ENCODE data around the gene TK2.
A peak's percentile ranks its signal among the peaks of the same experiment; 100 is the strongest.
"Not testable (repeated sequence)": the region's sequence is repeated elsewhere in the genome, so short reads cannot be mapped to it uniquely, and the experiment has no call there.

The TK2 gene

GRCh38 chr16:66481081-66481942 lies 68.6 kb downstream of the TK2 start:
- DNase-seq = no peak

GRCh38 chr16:66480265-66481080 lies 69.4 kb downstream of the TK2 start:
- no peak for DNase-seq

GRCh38 chr16:66479661-66480264 lies 70.2 kb downstream of the TK2 start:
- no peak for DNase-seq

DNA sequence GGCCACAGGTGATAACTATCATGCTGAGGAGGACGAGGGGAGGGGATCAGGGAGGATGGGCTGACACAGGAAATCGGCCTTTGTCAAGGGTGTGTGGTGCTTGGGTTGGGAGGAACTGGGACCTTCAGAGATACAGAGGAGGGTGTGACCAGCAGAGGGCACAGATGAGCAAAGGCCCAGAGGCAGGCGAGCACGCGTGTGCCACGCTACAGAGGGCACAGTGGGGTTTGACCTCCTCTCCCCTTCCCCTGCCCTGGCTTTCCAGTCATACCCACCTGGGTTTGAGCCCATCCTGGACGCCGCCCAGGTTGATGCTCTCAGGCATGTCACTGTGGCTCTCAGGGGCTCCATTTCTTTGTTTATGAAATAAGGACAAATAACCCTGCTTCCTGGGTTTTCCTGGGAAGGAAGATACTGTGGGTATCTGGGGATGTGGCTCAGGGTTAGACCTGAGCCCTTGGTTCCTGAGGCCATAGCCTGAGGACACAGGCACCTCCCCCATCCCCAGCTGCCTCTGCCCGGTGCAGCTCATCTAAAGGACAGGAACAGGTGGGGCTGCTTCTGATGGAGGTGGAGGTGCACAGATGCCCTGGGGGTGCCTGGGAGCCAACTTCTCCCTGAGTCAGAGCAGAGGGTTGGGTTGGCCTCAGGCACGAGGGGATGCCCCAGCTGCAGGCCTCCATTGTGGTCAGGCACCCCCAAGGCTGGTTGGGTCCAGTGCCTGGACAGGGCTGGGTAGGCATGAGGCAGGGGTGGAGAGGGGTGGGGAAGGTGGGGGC lies 71.0 kb downstream of the TK2 start:
- DNase-seq = peak; percentile 80 to 86

DNA sequence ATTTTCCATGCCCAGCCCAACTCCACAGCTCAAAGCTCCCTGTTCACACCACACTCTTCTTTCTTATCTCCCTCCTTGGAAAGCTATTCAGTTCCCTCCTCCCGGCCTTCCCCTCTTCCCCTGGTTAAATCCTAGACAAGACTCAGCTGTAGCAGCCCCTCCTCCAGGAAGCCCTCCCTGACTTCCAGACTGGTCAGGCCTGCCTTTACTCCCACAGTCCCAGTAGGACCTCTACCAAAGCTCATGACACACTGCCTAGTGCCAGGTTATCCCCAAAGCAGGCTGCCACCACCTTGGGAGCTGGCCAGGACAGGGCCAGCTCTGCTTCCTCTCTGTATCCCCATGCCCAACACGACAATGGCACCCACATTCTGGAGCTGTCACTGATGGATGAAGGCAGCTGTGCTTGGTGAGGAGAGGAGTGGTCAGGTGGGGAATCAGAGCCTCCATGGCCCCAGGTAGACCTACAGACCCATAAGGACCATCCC lies 72.8 kb downstream of the TK2 start:
- DNase-seq = no peak

DNA sequence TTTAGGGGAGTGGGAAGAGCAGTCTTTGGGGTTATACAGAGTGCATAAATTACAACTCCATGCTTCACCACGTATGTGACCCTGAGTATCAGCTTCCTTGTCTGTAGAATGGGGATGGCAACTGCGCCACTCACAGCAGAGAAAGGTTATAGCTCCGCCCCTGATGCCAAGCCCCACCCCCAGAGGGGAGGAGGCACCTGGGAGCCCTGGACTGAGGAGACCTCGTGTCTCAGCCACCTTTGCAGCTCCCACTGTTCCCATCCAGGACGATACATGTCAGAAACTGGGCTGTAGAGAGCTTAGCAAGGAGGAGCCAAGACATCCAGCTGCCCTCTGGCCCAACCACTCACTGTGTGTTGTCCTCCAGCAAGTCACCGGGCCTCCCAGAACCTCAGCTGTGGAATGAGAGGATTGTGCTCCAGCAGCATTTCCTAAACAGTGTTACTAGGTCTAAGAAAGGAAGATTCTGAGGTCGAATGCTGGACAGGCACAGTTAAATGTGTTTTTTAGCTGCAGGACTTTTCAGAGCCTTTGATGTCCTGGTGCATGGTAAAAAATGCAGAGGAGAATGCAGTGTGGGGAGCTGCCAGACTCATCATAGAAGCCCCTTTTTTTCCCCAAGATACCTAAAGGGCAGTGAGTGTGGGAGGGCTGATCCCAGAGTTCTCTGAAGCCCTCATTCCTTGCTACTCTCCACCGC lies 73.4 kb downstream of the TK2 start:
- DNase-seq = no peak

DNA sequence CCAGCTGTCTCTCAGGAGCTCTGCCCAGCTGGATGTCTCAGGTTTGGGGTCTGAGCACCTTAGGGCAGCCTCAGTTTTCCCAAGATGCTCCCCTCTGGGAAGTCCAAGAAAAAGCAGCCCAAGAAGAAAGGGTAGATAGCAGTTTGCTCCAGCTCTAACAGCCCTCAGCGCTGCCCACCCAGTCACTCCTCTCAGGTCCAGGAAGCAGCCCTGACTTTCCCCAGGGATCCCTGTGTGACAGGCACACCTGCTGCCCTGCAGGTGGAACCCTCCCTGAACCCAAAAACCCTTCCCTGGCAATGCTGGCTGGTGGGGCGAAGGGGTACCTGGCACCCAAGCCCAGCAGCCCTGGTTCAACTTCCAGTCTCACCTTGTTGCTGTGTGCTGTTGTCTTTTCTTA lies 74.7 kb downstream of the TK2 start:
- DNase-seq = no peak

GRCh38 chr16:66474750-66475199 lies 75.1 kb downstream of the TK2 start:
- peak; percentile 15 to 46 for DNase-seq

DNA sequence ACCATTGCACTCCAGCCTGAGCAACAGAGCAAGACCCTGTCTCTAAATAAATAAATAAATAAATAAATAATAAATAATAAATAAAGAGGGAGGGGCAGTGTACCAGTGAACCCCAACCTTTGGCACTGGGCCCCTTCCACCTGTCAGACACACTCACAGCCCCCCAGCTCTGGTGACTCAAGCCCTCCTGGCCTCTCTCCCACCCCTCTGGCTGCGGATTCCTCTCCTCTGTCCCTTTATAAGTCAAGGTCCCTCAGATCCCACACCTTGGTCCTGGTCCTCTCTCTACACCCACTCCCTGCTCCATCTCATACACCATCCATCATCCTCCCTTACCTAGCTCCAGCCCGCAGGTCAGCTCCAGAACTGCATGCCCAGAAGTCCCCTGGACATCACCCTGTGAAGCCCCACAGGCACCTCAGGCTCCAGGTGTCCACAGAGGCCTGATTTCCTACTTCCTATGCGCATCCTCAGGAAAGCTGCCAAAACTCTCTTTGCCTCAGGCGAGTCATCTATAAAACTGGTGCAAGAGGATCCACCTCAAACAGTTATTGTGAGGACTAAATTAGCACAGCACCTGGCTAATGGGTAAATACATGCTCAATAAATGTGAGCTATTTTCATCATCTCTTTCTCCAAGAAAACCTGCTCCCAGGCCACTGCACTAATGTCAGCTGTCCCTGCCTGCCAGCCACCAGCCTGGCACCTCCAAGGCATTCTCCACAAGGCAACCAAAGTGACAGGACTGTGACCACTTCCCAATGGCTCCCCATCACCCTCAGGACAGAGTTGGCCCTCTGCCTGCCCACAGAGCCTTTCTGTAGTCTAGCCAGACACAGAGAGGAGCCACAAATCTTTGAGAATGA lies 76.0 kb downstream of the TK2 start:
- no peak for DNase-seq

DNA sequence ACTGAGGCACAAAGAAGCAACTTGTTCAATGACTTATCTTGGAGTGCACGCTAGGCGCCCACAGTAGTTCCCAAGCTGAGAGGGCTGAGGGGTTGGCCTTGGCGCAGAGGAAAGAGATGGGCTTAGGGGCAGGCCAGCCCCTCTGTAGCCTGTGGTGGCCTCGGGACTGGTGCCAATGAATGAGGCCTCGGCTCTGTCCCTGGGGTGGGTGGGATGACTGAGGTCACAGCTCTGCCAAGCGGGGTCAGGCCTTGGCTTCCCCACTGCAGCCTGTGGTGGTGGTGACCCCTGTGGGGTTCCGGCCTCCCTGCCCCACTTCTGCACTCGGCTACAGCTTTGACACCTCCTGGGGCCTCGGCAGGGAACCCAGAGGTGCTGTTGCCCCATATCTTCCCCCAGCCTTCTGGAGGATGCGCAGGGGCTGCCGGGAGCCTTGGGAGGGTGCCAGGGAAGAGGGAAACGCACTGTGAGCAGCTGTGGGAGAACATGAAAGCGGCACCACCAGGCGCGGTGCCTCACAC lies 76.8 kb downstream of the TK2 start:
- DNase-seq = no peak

DNA sequence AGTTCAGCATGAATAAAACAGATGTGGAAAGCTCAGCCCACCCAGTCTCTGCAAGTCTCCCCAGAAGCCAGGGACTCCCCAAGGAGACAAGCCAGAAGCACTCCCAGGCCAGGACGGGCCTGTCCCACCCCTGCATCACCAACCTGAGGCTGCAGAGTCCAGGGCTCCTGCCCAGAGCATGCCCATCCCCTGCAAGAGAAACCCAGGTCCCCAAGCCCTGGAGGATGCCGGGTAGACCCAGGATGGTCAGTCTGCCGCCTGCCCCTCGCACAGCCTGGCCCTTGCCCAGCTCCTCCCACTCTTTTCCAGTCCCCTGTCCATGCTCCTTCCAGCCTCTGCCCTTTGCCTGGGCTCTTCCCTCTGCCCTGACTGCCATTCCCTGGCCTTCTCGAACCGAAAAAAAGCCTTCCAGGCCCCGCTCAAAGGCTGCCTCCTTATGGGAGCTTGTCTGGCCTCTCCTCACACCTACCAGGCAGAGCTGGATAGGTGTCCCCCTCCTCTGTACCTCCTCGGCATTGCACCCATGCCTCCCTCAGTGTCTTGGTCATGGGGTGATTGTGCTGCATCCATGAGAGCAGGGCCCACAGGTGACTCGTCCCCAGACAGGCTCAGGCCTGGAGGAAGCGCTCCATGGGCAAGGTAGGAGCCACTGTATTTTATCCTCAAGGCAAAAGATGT lies 78.1 kb downstream of the TK2 start:
- DNase-seq = no peak

- no peak for DNase-seq
Measured at GRCh38 chr16:66471264-66471663, 78.7 kb downstream of the TK2 start.

DNA sequence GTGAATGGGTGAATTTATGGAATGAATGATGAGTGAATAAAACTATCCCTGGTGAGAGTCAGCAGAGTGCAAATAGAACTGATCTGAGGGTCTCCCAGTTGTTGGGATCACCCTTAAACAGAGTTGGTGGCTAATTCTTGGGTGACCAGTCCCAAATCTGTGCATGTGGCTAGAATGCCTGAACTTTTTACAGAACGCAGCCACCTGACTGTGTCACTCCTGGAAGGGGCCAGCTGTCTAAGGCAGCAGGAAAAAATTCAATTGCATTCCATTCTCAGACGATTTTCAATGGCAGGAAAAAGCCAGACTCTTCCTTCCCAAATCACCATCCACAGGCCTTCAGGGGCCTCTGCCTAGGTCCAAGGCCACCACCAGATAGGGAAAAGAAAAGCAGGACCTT lies 79.4 kb downstream of the TK2 start:
- DNase-seq = no peak

DNA sequence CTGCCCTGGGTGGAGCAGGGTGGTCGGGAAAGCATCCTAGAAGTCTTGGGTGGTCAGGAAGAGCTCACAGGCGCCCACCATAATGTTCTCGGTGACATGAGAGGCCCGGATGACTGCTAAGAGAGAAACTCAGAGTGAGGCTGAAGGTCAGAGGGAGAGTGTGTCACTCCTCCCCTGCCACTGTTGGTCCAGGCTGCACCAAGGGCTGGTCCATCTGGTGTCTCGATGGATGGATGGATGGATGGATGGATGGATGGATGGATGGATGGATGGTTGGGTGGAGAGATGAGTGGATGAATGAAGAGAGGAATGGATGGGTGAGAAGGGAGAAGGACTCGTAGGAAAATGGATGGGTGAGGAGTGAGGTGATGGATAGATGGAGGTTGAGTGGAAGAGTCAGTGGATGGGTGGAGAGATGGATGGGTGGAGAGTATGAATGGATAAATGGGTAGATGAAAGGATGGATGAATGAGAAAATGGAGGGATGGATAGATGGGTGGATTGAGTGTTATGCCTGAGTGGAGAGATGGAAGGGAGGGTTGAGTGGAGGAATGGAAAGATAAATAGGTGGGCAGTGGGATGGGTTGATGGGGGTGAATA lies 79.9 kb downstream of the TK2 start:
- DNase-seq = no peak

- DNase-seq = no peak
Measured at GRCh38 chr16:66469291-66469946, 80.5 kb downstream of the TK2 start.

- DNase-seq = no peak
Measured at GRCh38 chr16:66468321-66468965, 81.5 kb downstream of the TK2 start.

DNA sequence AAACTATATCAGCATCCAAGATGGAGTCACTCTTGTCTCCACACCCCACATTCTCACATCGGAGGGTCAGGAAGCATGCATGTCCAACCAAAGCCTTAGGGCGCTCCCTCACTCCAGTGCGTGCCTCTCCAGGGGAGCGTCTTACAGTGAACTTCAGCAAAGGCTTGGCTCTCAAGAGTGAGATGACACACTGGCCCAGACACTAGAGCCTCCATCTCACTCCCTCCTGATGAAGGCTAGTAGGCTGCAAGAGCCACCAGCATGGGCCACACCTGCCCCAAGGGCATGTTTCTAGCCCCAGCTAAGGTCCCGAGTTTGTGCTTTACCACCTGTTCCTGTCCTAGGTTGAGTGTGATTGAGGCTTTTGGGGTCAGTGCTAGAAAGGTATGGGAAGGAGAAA lies 82.3 kb downstream of the TK2 start:
- no peak for DNase-seq

DNA sequence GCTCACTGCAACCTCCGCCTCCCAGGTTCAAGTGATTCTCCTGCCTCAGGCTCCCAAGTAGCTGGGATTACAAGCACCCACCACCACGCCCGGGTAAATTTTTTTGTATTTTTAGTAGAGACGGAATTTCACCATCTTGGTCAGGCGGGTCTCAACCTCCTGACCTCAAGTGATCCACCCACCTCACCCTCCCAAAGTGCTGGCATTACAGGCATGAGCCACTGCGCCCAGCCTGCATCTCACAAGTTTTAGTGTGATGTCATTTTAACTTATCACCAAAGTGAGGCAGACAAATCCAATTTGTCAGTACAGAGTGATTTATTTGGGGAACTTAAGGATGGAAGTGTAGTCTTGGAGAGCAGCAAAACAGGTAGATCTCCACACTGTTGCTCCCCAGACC lies 83.3 kb downstream of the TK2 start:
- DNase-seq = not testable (repeated sequence)

DNA sequence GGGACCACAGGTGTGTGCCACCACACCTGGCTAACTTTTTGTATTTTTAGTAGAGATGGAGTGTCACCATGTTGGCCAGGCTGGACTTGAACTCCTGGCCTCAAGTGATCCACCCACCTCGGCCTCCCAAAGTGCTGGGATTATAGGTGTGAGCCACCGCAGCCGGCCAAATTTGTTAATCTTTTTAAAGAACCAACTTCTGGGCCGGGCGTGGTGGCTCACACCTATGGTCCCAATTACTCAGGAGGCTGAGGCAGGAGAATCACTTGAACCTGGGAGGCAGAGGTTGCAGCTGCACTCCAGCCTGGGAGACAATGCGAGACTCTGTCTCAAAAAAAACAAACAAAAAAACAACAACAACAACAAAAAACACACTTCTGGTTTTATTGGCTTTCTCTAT lies 84.0 kb downstream of the TK2 start:
- DNase-seq = not testable (repeated sequence)
